ENCODE results near the gene ITK.

DNA sequence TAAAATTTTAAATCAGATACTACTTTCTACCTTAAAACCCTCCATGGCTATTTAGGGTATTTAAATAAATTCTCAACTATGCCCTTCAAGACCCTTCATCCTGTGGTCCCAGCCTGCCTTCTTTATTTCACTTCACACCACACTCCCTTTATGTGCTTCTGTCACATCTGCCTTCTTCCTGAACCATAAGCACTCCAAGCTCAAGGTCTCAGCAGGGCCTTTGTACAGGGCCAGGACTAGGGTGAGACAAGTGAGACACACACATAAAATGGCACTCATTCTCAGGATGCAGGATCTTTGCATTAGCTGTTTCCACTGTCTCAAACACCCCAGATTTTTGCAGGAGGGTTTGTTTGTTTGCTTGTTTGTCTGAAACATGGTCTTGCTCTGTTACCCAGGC, 7.6 kb downstream of the ITK start:
- TF ChIP-seq, protein P1, sequence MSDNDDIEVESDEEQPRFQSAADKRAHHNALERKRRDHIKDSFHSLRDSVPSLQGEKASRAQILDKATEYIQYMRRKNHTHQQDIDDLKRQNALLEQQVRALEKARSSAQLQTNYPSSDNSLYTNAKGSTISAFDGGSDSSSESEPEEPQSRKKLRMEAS (IDR thresholded peaks at IDR 0.05), result no peak
- TF ChIP-seq TEAD4 (IDR thresholded peaks at IDR 0.05; ENCODE audit: low read depth, low read length), result no peak
- no peak for TF ChIP-seq CTCF (IDR thresholded peaks at IDR 0.05; ENCODE audit: control extremely low read depth in 1 of 3, insufficient read depth in 1 of 3, low read depth in 1 of 3, low read length in 3 of 3)
- TF ChIP-seq EGR1 (IDR thresholded peaks at IDR 0.05; ENCODE audit: borderline replicate concordance, low read depth, low read length), result no peak
- no peak for TF ChIP-seq JUN (IDR thresholded peaks at IDR 0.05; ENCODE audit: low read depth, low read length)
- TF ChIP-seq KDM5A (IDR thresholded peaks at IDR 0.05; ENCODE audit: low read length), result no peak
- TF ChIP-seq GABPA (IDR thresholded peaks at IDR 0.05; ENCODE audit: borderline replicate concordance, insufficient read depth, low read length), result no peak
- TF ChIP-seq RAD21 (IDR thresholded peaks at IDR 0.05 in 1 of 2, conservative IDR thresholded peaks at IDR 0.05 in 1 of 2; ENCODE audit: low read depth in 2 of 2, low read length in 2 of 2), result no peak
- TF ChIP-seq SP1 (IDR thresholded peaks at IDR 0.05; ENCODE audit: low read depth, low read length), result no peak
- no peak for TF ChIP-seq EZH2 (IDR thresholded peaks at IDR 0.05; ENCODE audit: low read depth, low read length, severe bottlenecking)
- no peak for TF ChIP-seq POLR2AphosphoS5 (IDR thresholded peaks at IDR 0.05; ENCODE audit: low read depth, low read length)
- no peak for TF ChIP-seq EP300 (IDR thresholded peaks at IDR 0.05; ENCODE audit: borderline replicate concordance in 1 of 2, low read depth in 2 of 2, low read length in 2 of 2)
- TF ChIP-seq POLR2A (IDR thresholded peaks at IDR 0.05; ENCODE audit: control extremely low read depth in 1 of 2, low read depth in 2 of 2, low read length in 2 of 2), result no peak
- TF ChIP-seq ZNF274 (IDR thresholded peaks at IDR 0.05; ENCODE audit: borderline replicate concordance, extremely low read depth, low read length), result no peak

Measured in H1 (cell line).